Hindlimb muscle (tissue), 1 donor: ENCODE results near the gene CHID1. TPM values are rescaled to one million over a fixed set of nuclear protein-coding genes. Genes with fewer than 3 reads are reported as not detected.

Experiments used
- DNase-seq: peaks from one replicate; pipeline ENCODE4 v3.0.0-alpha.2; 2013
- polyA plus RNA-seq: library from polyadenylated mRNA; unstranded; fragments of 120-200 nt; gene quantifications from one replicate; pipeline ENCODE4 v1.2.1, GENCODE V29; 2013; ENCODE audit not compliant: insufficient read length

CHID1 gene
- polyA plus RNA-seq, 1 donor, result 61.0 TPM

DNA sequence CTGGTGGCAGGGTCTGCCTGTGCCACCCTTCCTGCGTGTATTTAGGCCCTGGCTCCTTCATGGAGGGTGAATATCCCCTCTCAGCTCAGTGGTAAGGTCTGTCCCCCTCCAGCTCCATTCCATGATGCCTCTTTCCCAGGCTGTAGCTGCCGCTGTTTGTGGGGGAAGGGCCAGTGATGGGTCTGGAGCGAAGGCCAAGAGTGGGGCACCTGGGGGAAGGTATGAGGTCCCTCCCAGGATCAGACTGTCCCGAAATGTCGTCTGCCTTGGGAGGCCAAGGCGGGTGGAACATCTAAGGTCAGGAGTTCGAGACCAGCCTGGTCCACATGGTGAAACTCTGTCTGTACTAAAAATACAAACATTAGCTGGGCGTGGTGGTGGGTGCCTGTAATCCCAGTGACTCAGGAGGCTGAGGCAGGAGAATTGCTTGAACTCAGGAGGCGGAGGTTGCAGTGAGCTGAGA, 76.7 kb downstream of the CHID1 start:
- no peak for DNase-seq

DNA sequence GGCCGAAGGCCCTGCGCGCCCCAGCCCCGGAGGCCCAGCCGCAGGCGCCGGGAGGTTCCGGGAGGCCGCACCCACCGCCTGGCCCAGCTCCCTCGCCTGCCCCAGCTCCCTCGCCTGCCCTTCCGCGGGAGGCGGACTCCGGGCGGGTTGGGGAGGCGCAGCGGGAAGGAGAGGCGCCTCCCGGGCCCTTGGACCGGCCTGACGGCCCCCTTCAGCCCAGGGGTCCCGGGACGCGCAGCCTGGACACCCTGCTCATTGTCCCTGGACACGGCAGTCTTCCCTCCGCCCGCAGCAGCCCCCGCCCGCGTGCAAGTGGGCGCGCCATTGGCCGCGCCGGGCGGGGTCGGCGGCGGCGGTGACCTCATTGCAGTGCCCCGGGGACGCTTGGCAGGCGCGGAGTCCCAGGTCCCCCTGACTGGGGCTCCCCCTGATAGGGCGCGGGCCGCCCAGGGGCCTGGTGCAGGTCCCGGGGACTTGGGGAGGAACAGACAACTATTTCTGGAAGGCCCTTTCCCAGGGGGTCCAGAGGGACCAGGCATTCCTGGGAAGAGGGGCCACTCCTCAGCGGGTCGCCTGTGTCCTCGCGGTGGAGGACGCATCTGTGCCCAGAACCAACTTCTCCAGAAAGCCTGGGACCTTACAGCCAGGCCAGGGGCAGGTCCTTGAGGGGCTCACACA, 77.4 kb downstream of the CHID1 start:
- no peak for DNase-seq

DNA sequence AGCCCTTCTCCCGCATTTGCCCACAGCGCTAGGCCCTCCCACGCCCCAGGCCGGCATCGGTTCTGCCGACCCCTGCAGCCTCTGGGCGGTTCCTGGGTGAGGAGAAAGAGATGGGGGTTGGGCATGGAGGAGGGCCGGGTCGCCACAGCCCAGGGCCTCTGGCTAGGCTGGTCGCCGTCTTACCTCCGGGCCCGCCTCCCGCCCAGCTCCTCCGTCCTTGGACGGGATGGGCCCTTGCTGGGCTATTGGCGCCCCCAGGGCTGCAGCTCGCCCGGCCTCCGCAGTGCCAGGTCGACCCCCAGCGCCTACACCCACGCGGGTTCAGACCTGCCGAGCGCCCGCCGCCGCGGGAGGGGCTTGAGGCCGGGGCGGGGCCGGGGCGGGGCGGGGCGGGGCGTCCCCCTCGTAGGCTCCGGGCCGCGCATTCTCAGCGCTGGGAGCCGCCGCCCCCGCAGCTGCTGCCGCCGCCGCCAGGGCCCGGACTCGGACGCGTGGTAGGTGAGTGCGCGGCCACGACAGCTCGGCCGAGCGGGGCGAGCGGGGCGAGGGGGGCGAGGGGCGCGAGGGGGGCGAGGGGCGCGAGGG, 78.0 kb downstream of the CHID1 start, which contains the start of gene CD151:
Gene CD151, plus strand, starts transcription at position 424 of the 585 bp plus-strand sequence. CDS start 3,118 bp downstream, outside the sequence.
- no peak for DNase-seq

DNA sequence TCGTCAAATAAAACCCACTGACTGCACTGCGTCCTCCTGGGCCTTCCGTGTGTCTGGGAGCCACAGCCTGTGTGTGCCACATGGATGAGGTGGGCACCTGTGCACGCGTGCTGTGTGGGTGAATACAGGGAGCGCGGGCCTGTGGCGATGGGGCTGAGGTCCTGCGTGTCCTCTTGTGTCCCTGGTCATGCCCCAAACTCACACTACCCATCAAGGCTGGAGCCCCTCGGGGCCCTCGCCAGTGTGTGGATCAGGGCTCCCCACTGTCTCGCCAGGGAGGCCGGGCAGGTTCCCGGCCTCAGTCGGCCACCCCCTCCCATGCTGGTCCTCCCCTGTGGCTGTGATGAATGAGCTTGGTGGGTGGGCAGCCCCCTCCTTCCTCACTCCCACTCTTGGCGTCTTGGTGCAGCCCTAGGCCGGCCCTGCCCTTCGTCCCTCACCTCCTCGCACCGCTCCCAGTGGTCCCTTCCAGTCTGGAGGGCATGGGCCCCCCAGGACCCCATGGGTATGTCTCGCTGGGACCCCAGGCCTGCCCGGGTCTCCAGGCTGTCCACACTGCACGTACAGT, 78.6 kb downstream of the CHID1 start:
- no peak for DNase-seq

DNA sequence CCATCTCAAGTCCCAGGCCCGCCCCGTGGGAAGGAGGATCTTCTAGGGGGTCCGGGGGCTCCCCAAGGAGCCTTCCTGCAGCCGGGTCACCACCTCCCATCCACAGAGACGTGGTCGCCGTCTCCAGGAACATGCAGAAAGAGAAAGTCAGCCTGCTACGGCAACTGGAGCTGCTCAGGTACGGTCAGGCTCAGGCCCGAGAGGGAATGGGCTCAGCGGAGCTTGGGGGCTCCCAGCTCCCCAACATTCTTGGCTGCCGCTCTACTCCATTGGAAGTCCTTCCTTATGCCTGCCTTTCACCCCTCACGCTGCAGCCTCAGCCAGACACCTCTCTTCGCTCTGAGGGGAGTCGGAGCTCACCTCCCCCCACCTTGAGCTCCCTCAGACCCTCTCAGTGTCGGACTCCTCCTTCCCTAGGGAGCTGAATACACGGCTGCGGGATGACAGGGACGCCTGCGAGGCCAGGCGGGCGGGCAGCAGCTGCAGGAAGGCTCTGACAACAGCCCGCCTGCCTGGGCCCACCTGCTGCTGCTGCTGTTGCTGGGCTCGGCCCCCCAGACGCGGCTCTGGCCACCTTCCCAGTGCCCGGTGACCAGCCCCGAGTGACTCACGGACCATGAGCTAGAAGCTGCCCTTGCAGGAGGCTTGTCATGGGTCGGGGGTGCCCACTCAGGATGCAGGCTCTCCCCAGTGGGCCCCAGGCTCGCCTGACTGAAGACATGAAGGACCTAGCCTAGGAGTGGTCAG, 79.3 kb downstream of the CHID1 start:
- DNase-seq, result no peak

DNA sequence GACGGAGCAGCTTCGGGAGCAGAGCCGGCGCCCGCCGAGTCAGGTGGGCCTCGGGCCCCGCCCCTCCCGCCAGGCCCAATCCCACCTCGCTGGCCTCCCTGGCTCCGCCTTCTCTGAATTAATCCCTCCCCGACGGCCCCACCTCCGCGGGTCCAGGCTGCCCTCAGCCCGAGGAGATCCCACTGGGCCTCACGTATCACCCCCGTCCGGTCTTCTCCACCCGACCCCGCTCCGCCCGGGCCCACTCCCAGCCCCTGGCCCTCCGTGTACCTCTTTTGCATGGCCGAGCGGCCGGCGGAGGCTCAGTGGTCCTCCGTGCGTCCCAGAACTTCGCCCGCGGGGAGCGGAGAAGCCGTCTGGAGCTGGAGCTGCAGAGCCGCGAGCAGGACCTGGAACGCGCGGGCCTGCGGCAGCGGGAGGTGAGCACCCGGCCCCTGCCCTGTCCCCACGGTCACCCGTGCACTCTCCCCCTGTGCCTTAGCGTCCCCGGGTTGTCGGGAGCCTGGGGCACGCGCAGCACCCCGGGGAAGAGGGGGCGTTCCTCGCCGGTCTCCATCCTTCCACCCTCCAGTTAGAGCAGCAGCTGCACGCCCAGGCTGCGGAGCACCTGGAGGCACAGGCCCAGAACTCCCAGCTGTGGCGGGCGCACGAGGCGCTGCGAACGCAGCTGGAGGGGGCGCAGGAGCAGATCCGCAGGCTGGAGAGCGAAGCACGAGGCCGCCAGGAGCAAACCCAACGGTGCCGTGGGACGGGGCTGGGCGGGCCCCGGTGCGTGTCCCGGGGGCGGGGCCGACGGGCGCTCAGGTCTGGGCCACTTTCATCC, 80.1 kb downstream of the CHID1 start:
- peak; percentile 75 for DNase-seq

DNA sequence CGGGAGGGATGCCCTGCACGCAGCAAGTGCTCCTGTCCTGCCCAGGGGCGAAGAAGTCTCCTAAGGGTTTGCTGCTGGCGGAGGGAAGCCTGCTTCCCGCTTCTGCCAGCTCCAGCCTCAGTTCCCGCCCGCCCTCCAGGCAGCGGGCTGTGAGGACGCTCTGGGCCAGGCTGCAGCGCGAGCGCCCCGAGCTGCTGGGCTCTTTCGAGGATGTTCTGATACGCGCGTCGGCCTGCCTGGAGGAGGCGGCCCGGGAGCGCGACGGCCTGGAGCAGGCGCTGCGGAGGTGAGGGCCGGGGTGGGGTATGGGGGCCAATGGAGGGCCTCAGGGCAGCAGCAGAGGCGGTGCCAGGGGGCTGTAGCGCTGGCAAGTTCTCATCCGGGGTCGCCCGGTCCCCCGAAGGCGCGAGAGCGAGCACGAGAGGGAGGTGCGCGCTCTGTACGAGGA, 80.7 kb downstream of the CHID1 start:
- no peak for DNase-seq

DNA sequence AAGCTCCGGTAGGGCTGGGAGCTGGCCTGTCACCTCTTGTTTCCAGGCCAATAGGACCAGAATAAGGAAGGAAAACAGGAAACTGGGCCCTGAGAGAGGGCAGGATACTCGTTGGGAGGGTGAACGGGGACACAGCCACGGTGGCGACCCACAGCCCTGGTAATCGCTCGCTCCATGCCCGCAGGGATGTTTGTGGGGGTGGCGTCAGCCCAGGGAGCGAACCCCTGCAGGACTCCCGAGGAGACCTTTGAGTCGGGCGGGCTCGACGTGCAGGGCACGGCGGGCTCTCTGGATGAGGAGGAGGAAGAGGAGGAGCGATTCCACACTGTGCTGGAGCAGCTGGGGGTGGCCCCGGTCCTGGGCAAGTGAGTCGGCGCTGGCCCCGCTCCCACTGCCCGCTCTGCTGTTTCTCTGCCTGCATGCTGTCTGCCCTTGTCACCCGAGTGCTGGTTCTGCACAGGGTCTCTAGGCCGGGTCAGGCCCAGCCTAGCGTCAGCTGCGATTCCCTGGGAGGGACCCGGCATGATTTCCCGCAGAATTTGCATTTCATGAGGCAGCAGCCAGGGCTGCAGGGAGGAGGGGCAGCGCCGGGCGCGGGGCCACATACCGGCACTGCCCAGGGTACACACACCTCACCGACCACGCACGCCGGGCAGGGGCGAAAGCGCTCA, 81.3 kb downstream of the CHID1 start:
- DNase-seq, result no peak

DNA sequence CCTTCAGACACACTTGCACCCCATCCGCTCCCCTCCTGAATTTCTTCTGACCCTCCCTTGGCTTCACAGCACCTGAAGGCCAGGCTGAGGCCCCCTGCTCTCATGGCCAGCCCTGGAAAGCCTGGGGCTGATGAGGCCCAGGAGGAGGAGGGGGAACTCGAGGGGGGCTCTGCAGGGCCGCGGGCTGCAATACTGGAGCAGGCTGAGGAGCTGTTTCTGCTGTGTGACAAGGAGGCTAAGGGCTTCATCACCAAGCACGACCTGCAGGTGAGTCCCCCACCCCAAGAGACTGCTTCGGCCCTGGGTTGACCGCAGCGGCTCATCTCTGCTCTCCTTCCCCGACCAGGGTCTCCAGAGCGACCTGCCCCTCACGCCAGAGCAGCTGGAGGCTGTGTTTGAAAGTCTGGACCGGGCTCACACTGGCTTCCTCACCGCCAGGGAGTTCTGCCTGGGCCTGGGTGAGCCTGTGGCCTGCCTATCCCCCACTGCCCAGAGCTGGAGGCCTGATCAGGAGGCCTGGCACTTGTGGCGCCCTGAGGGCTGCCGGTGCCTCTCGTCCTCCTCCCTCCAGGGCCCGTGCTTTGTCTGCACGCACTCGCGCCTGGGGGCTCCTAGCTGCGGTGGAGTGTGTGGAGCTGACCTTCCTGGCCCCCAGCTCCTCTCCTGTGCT, 82.0 kb downstream of the CHID1 start:
- DNase-seq, result no peak

DNA sequence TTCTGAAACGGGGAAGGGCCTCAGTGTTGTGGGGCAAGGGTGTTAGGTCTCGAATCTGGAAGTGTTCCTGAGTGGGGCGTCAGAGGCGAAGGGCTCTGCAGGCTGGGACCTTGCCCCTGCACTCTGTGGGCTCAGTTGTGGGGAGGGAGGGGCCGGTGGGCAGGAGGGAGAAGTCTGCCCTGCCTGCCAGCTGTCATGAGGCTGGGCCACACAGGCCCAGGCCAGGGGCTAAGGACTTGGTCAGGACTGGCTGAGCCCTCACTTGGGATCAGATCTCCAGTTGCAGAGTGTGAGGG, 82.8 kb downstream of the CHID1 start, which contains the start of gene CRACR2B:
Gene CRACR2B, plus strand, starts transcription at position 23 of the 296 bp plus-strand sequence. CDS start 689 bp downstream, outside the sequence.
- no peak for DNase-seq

DNA sequence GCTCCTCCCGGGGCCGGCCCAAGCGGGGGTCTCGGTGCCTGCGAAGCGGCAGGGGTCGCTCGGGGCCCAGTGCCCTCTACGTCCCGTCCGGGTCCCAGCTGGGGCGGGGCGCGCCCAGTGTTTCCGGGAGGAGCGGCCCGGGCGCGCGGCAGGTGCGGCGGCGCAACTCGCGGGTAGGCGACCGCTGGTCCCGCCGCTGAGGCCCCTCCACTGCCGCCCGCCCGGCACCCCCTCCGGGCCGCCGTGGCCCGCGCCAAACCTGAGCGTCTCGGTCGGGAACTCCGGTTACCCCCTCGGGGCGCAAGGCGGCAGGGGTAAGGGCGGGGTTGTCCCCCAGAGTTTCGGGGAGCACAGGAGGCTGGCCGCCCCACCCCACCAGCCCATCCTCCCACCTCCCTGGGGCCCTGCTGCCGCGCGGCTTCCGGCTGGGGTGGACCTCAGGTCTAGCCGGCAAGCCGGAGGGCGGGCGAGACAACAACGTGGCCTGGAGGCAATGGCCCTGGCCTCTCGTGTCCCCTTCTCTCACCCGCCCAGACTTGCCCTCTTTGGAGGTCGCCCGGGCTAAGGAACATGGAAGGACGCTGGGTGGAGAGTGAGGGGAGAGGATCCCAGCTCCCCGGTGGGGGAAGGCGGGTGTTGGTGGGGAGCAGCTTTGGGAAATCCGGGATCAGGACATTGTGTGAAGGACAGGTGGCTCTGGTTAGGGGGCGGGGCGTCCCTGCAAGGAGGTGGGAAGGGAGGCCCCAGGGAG, 83.3 kb downstream of the CHID1 start:
- no peak for DNase-seq

DNA sequence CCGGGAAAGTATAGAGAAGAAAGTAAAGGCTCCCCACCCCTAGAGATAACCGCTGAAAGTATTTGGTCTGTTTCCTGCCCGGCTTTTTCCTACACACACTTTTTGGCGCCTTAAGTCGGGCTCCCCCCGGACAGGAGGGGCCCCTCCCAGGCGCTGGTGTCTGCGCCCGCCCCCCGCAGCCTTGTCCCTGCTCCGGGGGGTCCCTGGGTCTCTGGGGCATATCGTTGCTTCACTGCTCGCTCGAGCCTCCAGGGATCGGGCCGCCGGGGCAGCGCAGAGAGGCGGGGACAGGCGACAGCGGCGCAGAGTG, 83.8 kb downstream of the CHID1 start:
- DNase-seq, result no peak

DNA sequence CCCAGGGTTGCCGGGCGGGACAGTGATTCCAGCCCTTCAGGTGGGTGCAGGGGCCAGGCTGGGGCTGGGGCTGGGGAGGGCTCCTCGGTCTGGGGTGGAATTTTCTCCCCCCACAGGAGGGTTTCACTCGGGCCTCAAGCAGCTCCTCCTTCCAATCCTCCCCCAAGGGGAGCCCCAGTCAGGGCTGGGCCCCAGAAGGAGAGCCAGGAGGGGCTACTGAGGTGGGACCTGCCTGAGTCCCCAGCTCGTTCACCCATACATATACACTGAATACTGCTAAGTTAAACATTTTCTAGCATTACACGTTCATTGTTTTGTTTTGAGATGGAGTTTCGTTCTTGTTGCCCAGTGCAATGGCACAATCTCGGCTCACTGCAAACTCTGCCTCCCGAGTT, 84.4 kb downstream of the CHID1 start:
- no peak for DNase-seq

DNA sequence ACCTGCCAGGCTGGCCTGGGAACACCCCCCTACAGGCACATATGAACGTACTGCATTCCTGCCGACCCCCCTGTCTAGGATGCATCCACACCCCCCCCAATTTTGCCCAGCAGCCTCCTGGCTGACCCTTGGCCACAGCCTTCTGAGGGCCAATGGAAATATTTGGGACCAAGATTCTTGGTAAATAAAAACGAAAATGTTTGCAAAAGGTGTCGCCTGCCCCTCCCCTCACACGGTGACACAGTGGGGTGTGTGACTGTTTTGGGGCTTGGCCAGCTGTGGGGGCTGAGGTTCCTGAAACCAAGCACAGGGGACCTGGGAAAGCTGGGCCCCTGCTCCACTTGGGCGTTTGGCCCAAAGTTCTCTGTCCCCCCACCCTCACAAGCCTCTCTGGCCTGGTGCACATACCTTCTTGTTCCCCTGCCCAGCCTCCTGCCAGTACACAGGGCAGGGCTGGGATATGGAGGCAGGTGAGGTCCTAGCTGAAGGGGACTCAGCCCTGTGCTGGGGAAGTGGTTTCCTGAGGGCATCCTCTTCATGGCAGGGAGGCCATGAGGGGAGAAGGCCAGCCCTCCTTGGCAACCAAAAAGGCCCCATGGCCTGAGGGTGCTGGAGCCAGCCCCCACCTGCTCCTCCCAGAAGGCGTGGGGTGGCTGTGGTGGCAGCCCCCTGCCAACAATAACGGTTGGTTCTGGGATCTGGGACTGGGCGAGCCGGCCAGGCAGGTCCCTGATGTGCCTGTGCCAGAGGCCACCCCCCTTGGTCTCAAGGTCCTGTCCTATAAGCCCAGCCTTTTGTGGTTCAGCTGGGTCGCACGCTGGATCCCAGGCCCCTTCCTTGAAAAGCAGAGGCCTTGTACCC, 85.0 kb downstream of the CHID1 start:
- no peak for DNase-seq

DNA sequence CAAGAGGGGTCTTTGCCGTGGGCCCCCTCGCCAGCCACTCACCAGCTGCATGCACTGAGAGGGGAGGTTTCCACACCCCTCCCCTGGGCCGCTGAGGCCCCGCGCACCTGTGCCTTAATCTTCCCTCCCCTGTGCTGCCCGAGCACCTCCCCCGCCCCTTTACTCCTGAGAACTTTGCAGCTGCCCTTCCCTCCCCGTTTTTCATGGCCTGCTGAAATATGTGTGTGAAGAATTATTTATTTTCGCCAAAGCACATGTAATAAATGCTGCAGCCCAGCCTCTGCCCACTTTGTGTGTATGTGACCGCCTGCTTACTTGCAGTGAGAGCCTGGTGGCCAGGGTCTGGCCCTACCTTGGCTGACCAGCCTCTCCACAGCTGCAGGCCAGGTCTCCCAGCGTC, 85.7 kb downstream of the CHID1 start:
- no peak for DNase-seq

DNA sequence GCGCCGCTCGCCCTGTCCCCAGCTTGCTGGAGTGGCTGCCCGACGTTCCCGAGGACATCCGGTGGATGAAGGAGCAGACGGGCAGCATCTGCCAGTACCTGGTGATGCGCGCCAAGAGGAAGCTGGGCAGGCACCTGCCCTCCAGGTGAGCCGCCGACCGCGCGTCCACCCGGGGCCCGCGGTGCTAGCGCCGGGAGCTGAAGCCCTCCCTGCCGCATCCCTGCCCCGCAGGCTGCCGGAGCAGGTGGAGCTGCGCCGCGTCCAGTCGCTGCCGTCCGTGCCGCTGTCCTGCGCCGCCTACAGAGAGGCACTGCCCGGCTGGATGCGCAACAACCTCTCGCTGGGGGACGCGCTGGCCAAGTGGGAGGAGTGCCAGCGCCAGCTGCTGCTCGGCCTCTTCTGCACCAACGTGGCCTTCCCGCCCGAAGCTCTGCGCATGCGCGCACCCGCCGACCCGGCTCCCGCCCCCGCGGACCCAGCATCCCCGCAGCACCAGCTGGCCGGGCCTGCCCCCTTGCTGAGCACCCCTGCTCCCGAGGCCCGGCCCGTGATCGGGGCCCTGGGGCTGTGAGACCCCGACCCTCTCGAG, 86.2 kb downstream of the CHID1 start:
- no peak for DNase-seq

DNA sequence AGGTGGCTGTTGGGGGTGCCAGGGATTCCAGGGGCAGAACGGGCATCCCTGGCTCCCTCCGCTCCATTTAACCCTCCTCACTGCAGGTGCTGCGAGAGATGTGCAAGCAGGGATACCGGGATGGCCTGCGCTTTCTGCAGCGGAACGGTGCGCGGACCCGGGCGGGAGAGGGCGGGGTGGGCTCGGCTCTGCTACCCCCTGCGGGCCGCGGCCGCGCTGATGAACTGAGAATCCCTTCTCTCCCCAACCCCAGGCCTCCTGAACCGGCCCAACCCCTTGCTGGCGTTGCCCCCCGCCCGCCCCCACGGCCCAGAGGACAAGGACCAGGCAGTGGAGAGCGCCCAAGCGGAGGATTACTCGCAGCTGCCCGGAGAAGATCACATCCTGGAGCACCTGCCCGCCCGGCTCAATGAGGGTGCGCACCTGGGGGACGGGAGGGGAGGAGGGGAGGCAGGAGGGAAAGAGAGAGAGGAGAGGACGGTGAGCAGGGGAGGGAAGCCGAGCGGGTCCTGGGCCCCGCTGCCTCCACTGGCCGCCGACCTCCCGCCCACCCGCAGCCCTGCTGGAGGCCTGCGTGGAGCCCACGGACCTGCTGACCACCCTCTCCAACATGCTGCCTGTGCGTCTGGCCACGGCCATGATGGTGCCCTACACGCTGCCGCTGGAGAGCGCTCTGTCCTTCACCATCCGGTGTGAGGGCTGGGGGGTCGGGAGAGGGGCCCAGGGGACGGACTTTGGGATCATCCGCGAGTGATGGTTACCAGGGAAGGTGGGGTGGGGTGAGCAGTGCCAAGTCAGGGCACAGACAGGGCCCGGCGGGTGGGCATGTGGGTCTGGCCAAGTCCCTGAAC, 86.9 kb downstream of the CHID1 start:
- no peak for DNase-seq
